ENCODE data around the gene CGB7. TPM values are rescaled to one million over a fixed set of nuclear protein-coding genes. Genes with fewer than 3 reads are reported as not detected.

Gene CGB7
- total RNA-seq, 1 experiment from 2014 or later = 0.95 TPM

DNA sequence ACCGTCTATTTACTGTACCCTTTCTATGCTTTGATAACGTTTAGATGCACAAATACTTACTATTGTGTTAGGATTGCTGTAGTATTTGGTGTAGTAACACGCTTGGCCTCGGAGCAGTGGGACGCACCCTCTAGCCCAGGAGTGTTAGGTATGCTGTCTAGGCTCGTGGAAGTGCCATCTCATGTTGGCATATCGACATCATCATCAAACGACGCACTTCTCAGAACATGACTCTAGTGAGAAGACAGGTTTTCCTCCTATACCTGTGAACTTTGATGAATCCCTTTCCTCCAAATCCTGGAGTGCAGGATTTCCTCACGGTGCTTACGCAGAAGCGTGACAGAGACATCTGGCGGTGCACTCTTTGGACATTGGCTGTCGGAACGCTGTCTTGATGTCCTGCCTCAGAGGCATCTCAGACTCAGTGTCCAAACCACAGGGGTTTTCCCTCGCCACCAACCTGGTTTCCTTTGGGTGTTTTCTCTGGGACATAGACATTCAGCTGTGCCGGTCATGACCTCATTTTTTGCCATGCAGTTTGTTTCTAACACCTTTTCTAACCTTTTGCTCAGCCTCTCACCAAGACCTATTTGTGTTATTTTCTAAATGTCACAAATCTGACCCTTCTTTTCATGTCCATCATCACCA lies 34.0 kb upstream of the CGB7 start:
- in situ Hi-C loops (cut with HindIII; ENCODE audit: low pct_unique_long_range_greater_than_20kb, low sequenced_read_pairs) = no loop called here
- TF ChIP-seq SIN3A (IDR thresholded peaks at IDR 0.05; ENCODE audit: borderline replicate concordance, insufficient read depth, low read depth, low read length) (no peak), TCF7L2 (IDR thresholded peaks at IDR 0.05; ENCODE audit: low read depth, low read length) (no peak), POLR2AphosphoS5 (IDR thresholded peaks at IDR 0.05; ENCODE audit: low read depth, low read length) (no peak)
- TF ChIP-seq, protein P1, sequence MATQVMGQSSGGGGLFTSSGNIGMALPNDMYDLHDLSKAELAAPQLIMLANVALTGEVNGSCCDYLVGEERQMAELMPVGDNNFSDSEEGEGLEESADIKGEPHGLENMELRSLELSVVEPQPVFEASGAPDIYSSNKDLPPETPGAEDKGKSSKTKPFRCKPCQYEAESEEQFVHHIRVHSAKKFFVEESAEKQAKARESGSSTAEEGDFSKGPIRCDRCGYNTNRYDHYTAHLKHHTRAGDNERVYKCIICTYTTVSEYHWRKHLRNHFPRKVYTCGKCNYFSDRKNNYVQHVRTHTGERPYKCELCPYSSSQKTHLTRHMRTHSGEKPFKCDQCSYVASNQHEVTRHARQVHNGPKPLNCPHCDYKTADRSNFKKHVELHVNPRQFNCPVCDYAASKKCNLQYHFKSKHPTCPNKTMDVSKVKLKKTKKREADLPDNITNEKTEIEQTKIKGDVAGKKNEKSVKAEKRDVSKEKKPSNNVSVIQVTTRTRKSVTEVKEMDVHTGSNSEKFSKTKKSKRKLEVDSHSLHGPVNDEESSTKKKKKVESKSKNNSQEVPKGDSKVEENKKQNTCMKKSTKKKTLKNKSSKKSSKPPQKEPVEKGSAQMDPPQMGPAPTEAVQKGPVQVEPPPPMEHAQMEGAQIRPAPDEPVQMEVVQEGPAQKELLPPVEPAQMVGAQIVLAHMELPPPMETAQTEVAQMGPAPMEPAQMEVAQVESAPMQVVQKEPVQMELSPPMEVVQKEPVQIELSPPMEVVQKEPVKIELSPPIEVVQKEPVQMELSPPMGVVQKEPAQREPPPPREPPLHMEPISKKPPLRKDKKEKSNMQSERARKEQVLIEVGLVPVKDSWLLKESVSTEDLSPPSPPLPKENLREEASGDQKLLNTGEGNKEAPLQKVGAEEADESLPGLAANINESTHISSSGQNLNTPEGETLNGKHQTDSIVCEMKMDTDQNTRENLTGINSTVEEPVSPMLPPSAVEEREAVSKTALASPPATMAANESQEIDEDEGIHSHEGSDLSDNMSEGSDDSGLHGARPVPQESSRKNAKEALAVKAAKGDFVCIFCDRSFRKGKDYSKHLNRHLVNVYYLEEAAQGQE (IDR thresholded peaks at IDR 0.05; ENCODE audit: insufficient read depth in 1 of 2, low read depth in 2 of 2, low read length in 1 of 2) = no peak
- TF ChIP-seq, protein P2, sequence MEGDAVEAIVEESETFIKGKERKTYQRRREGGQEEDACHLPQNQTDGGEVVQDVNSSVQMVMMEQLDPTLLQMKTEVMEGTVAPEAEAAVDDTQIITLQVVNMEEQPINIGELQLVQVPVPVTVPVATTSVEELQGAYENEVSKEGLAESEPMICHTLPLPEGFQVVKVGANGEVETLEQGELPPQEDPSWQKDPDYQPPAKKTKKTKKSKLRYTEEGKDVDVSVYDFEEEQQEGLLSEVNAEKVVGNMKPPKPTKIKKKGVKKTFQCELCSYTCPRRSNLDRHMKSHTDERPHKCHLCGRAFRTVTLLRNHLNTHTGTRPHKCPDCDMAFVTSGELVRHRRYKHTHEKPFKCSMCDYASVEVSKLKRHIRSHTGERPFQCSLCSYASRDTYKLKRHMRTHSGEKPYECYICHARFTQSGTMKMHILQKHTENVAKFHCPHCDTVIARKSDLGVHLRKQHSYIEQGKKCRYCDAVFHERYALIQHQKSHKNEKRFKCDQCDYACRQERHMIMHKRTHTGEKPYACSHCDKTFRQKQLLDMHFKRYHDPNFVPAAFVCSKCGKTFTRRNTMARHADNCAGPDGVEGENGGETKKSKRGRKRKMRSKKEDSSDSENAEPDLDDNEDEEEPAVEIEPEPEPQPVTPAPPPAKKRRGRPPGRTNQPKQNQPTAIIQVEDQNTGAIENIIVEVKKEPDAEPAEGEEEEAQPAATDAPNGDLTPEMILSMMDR (IDR thresholded peaks at IDR 0.05) = no peak
- ChIA-PET POLR2A (no interaction called here), CTCF (no interaction called here)
- peaks cover 9% of the 10 kb centered on the region for H3K36me3 ChIP-seq (ENCODE audit: control insufficient read depth, insufficient read depth, low read length)
- no TSS peak for BruUV-seq (replicated peaks)
- H3K27me3 ChIP-seq (ENCODE audit: control insufficient read depth, insufficient read depth, low read length) = no peaks in the 10 kb centered on the region
- H3K27ac ChIP-seq (ENCODE audit: low read length) = no peak overlapping the region
- no peak overlapping the region for H3K4me3 ChIP-seq (ENCODE audit: low read depth in 2 of 2, low read length in 2 of 2)
- no peak for DNase-seq (ENCODE audit: low read depth, low spot score)
- no peaks in the 10 kb centered on the region for H3K4me1 ChIP-seq (ENCODE audit: control insufficient read depth, insufficient read depth, low read length)
- H3K9me3 ChIP-seq (ENCODE audit: control insufficient read depth, insufficient read depth, low read depth, low read length) = no peaks in the 10 kb centered on the region
- no peak for ATAC-seq
- intact Hi-C loops (cut with micrococcal nuclease; ENCODE audit: unreplicated experiment) = no loop called here

DNA sequence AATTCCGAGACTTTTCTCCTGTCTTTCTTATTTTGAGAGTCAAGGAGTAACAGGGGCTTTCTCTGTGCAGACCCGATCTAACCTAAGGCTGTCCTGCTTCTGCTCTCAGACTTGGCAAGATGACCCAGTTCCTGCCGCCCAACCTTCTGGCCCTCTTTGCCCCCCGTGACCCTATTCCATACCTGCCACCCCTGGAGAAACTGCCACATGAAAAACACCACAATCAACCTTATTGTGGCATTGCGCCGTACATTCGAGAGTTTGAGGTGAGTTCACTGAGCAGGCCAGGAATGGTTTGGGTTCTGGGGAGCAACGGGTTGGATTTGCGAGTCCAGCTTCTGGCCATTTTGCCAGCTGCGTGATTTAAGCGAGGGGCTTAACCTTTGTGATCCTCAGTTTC lies 28.7 kb upstream of the CGB7 start:
- Histone ChIP-seq H3K27me3 (ENCODE audit: control insufficient read depth, insufficient read depth, low read length) (no peaks in the 10 kb centered on the region), H3K27ac (ENCODE audit: low read length) (peak overlapping the region; percentile 94), H3K9me3 (ENCODE audit: control insufficient read depth, insufficient read depth, low read depth, low read length) (no peaks in the 10 kb centered on the region), H3K4me1 (ENCODE audit: control insufficient read depth, insufficient read depth, low read length) (no peaks in the 10 kb centered on the region), H3K4me3 (ENCODE audit: low read depth in 2 of 2, low read length in 2 of 2) (peak overlapping the region; percentile 93 to 95), H3K36me3 (ENCODE audit: control insufficient read depth, insufficient read depth, low read length) (peaks cover 13% of the 10 kb centered on the region)
- ATAC-seq (no peak), DNase-seq (ENCODE audit: low read depth, low spot score) (no peak)
- no TSS peak for BruUV-seq (replicated peaks)
- TF ChIP-seq SIN3A (IDR thresholded peaks at IDR 0.05; ENCODE audit: borderline replicate concordance, insufficient read depth, low read depth, low read length) = no peak
- no peak for TF ChIP-seq TCF7L2 (IDR thresholded peaks at IDR 0.05; ENCODE audit: low read depth, low read length)
- TF ChIP-seq, protein P1 (IDR thresholded peaks at IDR 0.05; ENCODE audit: insufficient read depth in 1 of 2, low read depth in 2 of 2, low read length in 1 of 2) = no peak
- TF ChIP-seq POLR2AphosphoS5 (IDR thresholded peaks at IDR 0.05; ENCODE audit: low read depth, low read length) = no peak
- TF ChIP-seq, protein P2 (IDR thresholded peaks at IDR 0.05) = no peak
- ChIA-PET CTCF (no interaction called here), POLR2A (no interaction called here)
- intact Hi-C loops (cut with micrococcal nuclease; ENCODE audit: unreplicated experiment) (no loop called here), in situ Hi-C loops (cut with HindIII; ENCODE audit: low pct_unique_long_range_greater_than_20kb, low sequenced_read_pairs) (no loop called here)
